Upper lobe of left lung (tissue), 4 donors: ENCODE results near the gene NR3C2.

Experiments used
- EP300 ChIP-seq, 4 donors: sonication (generic); formaldehyde crosslinking; IDR thresholded peaks; one replicate each; pipeline ENCODE4 v1.5.1; 2017; ENCODE audit warnings: antibody characterized with exemption in 4 of 4, control low read depth in 2 of 4
- POLR2A ChIP-seq, 4 donors: fragments of 450-650 bp; IDR thresholded peaks; one replicate each; pipeline ENCODE4 v1.5.1; 2016 to 2017; ENCODE audit warnings: antibody characterized with exemption in 4 of 4, mild to moderate bottlenecking in 2 of 4
- POLR2AphosphoS5 ChIP-seq, 2 donors: sonication (generic); formaldehyde crosslinking; IDR thresholded peaks; one replicate each; pipeline ENCODE4 v1.5.1; 2017; ENCODE audit warnings: antibody characterized with exemption in 2 of 2
- TF ChIP-seq, protein P1 (sequence below), 6 experiments: fragments of 450-650 bp in 4 of 6; fragments of 200-600 bp in 2 of 6; sonication (generic) in 2 of 6; IDR thresholded peaks; one replicate each; pipeline ENCODE4 v1.5.1; 2016 to 2019; ENCODE audit warnings: antibody characterized with exemption in 6 of 6

DNA sequence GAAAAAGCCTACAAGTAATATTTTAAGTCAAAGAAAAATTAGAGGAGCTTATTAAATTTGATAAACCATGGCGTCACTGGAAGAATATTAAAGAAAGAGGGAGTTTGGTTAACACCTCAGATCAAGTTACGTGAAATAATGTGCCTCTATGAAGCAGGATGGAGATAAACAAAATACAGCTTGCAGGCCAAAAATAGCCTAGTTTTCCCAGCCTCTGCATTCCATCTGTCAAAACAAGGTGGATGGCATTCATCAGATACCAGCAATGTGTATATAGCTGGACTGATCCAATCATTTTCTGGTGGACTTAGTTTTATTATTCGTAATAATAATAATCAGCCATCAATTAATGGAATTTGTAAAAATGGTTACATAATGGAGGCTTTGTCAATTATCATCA is 230.7 kb downstream of the NR3C2 start:
- TF ChIP-seq, protein P1, sequence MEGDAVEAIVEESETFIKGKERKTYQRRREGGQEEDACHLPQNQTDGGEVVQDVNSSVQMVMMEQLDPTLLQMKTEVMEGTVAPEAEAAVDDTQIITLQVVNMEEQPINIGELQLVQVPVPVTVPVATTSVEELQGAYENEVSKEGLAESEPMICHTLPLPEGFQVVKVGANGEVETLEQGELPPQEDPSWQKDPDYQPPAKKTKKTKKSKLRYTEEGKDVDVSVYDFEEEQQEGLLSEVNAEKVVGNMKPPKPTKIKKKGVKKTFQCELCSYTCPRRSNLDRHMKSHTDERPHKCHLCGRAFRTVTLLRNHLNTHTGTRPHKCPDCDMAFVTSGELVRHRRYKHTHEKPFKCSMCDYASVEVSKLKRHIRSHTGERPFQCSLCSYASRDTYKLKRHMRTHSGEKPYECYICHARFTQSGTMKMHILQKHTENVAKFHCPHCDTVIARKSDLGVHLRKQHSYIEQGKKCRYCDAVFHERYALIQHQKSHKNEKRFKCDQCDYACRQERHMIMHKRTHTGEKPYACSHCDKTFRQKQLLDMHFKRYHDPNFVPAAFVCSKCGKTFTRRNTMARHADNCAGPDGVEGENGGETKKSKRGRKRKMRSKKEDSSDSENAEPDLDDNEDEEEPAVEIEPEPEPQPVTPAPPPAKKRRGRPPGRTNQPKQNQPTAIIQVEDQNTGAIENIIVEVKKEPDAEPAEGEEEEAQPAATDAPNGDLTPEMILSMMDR (IDR thresholded peaks at IDR 0.05) = no peak
- no peak for TF ChIP-seq POLR2A (IDR thresholded peaks at IDR 0.05)
- TF ChIP-seq EP300 (IDR thresholded peaks at IDR 0.05) = no peak
- no peak for TF ChIP-seq POLR2AphosphoS5 (IDR thresholded peaks at IDR 0.05)
